NCI-H446 (cell line): ENCODE measurements around the gene ANKS3.

Experiments used
- DNase-seq, 2 experiments: peaks; one replicate each; lab custom pipeline; 2025; lab: John Stamatoyannopoulos, UW

Gene ANKS3

DNA sequence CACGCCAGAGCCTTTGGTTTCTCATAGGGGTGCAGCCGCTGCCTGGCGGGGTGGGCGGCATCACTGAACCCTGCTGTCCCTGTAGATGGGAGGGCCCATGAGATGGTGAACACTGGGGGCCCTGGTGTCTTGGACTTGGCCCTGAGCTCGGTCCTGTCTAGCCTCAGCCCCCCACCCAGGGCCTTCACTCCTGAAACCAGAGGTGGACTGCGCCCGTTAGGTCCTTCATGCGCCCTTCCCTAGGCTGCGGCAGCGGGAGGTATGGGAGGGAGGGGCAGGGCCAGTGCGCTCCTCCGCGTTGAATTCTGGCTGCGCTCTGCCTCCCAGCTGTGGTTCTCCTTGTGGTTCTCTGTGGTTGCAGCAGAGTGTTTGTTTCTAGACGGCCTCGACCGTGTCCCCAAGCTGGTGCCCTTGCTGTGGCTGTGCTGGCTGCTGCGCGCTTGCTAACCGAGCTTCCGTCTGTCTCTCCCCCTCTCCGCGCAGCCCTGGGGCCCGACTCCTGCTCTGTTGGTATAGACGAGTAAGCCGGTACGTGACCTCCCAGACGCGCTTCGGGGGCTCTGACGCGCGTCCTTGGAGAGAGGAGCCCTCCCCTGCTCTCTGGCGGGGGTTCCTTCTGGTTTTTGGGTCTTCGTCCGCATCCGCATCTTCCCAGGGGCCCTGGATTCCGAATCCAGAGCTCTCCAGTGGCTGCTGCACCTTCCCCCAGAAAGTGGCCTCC lies 48.1 kb downstream of the ANKS3 start:
- DNase-seq = no peak

DNA sequence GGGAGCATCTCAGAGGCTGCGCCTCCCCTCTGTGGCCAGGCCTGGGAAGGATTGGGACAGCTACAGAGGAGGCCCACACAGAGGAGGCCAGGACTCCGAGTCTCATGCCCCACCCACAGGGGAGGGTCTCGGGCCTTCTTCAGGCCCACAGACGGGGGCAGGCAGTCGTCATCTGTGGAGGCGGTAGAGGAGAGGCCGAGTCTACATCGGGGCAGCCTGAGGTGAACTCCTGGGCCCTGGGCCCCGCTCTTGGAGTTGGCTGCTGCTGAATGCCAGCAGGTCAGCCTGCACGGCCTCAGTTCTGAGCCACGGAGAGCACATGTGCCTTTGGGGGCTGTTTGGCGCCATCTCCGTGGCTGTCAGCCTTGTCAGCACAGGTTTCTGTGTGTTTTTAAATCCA lies 48.8 kb downstream of the ANKS3 start:
- no peak for DNase-seq

DNA sequence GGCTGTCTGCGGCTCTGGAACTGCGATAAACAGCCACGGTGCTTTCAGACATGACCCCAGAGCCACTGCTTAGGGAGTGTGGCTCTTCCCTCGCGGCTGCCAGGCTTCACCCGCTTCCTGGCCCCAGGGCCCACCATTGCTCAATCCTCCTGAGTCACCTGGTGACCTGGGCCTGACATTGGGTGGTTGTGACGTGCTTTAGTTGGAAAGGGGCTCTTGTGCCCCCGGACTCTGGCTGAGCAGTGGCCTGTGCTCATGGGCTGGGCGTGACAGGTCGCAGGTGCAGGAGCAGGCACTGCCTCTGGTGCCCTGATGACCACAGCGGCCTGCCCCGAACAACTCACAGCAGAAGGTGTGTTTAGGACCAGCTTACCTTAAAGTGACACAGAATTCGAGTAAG lies 49.3 kb downstream of the ANKS3 start:
- DNase-seq = no peak

DNA sequence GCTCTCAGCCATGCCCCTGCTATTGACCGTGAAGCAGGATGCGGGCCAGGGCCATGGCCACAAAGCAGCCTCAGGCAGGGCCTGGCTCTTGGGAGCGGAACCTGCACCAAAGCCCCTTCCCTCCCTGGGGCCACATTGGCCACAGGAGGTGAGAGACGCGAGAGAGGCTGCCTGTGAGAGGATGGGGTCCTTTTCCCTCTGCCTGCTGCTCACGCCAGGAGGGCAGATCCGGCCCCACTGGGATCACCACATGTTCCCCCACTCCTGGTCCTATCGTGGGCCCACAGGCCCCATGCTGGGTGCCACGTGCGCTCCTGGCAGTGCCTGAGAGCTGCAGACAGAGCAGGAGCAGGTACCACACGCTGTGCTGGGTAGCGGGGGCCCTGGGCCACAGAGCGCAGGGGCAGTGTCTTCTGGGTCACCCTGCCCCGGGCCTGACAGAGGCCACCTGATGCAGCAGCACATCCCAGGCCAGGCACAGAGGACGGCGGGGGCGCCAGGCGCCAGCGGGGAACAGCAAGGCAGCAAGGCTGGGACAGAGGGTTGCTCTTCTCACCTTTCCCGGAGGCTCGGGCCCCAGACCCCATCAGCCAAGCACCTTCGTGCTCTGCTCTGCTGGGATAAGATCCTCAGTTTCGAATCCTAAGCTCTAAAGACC lies 49.9 kb downstream of the ANKS3 start:
- DNase-seq = no peak

DNA sequence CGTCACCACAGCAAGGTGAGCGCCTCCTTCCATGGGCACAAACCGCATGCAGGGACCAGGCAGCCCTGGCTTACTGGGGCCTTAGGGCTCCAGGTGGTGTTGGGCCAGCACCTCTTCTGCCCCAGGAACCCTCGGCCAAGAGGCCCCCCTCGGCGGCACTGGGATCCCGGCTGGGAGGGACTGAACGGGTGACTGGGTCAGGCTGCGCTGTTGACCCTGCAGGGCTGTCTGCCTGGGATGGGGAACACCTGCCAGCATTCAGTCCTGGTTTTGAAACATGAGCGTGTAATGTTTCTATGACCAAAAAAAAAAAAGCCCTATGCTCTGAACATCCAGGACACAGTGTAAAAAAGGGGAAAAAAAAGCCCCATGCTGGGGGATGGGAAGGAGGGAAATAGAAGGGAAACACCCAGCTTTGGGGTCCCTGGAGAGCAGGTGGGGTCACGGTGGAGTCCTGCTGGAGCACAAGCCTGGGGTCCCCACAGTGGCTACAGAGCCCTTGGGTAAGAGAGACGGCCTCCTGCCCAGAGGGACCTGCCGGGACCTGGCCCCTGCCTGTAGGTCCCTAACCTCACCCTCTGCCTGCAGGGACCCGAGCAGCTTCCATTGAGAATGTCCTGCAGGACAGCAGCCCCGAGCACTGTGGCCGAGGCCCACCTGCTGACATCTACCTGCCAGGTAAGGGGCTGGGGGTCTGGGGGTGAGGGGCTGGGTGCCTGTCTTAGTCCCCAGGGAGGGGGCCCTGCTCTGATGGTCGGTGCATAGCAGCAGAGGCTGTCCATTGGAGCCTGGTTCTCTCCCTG lies 50.6 kb downstream of the ANKS3 start:
- no peak for DNase-seq

DNA sequence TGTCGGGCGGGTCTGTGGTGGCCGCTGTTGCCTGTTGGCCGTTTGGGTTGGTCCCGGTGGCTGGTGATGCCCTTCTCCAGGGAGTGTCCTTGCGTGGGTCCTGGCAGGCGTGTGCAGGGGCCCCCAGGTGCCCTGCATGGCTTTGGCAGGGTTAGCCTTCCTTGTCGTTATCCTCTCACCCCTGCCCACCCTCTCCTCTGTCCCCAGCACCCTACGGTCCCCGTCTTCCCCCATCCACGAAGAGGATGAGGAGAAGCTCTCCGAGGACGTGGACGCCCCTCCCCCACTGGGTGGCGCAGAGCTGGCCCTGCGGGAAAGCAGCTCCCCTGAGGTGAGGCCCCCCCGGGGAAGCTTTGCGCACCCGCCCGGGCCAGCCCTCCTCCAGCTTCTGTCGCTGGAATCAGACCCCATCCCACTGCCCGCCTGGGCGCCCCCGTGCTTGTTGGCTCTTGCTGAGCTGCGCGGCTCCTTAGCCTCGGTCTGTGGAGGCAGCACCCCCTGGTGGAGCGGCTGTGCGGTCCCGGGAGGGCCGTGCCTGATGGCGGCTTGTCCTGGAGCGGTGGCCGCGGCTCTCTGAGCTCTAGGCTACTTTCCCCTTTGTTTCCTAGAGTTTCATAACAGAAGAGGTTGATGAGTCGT lies 51.3 kb downstream of the ANKS3 start:
- no peak for DNase-seq

DNA sequence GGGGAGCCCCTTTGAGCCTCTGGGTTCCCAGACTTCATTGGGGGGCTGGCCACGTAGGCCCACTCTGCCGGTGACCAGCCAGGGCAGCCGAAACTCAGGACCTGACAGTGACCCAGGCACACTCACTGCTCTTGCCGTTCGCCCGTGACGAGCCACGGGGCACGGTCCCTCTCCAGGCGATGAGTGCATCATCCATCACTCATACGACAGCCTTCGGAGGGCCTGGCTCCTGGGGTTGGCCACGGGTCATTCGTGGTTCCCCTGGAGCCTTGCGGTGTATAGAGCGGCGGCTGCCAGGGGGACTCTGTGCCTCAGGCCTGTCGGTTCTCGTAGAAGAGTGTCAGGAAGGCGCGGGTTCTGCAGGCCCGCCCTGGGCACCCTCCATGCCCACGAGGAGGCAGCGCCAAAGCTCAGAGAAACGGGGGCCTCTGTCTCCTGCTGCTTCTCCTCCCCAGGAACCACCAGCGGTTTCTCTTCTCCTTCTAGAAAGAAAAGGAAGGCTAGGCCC lies 51.9 kb downstream of the ANKS3 start:
- no peak for DNase-seq

DNA sequence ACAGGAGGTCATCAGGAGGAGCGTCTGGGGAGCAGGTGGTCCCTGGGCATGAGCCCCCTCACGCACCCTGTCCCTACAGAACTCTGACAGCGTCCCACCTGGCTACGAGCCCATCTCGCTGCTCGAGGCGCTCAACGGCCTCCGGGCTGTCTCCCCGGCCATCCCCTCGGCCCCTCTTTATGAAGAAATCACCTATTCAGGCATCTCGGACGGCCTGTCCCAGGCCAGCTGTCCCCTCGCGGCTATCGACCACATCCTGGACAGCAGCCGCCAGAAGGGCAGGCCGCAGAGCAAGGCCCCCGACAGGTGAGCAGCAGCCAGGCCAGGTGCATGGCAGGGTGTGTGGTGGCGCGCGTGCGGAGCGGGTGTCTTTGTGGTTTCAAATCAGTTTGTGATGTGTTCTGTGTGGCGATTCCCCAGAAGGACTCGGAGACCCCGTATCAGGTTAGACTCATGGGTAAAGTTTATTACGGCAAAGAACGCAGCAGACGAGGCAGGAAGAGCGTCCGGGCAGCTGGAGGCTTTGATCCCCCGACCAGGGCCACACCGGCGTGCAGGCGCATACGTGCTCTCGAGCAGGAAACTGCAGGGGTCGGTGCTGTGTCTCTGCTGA lies 52.5 kb downstream of the ANKS3 start:
- no peak for DNase-seq

DNA sequence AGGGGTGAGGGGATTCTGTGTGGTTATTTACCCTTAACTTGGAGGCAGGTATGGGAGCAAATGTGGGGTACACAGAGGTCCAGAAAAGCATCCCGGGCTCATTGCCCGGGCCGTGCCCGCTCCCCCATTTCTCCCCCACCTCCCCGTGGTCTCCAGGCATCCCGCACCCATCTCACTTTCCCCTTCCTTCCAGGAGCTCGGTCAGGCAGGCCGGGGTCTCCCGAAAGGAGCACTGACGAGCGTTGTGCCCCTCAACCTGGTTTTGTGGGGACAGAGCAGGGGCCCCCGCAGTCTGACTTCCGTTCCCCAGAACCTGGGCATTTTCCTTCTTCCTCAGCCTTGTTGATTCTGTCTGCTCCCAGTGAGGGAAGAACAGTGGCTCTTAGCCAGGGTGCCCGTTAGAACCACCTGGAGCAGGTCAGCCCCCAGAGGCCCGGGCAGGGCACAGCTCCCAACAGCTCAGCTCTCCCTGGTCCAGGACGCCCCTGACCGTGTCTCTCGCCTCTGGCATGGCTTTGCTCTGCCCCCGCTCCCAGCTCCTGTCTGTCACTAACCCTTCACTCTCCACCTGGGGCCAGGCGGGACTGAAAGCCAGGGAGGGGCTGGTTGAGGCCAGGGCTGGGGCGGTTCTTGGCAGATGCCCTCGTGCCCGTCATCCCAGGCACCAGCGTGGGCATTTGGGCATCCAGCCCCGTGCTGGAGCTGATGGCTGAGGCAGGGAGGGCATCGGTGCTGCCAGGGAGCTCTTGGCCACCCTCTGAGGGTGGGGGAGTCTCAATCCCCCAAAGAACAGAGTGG lies 53.2 kb downstream of the ANKS3 start:
- no peak for DNase-seq

DNA sequence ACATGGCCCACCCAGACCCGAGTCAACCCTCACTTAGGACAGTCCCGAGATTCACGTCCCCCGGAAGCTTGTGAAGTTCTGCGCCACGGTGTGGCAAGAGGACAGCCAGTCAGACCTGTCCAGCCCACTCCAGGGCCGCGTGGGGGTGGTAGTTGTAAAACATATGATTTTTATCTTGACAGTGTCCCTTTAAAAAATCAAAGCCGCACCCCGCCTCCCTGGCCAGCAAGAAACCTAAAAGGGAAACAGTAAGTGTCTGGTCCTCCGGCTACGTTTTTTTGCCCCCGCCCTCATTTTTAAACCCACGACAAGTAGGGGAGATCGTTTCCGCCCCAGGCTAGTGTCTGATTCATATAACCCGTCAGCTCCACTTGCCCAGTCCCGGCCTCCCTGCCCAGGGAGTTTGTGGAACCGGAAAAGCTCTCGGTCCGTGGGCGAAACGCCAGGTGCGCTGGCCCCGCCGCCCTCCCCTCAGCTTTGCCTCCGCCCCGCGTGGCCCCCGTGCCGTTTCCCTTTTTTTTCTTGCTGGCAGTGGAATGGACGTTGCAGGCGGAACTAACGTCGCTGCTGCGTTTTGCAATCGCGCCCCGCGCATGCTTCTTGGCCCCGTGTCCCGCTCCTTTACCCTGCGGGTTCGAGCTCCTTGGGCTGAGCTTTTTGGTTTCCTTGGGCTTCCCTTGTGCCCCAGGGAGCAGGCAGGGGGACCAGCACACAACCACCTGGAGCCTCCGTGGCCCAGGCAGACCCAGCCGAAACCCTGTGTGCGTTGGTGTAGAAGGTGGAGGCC lies 54.0 kb downstream of the ANKS3 start:
- DNase-seq = no peak

DNA sequence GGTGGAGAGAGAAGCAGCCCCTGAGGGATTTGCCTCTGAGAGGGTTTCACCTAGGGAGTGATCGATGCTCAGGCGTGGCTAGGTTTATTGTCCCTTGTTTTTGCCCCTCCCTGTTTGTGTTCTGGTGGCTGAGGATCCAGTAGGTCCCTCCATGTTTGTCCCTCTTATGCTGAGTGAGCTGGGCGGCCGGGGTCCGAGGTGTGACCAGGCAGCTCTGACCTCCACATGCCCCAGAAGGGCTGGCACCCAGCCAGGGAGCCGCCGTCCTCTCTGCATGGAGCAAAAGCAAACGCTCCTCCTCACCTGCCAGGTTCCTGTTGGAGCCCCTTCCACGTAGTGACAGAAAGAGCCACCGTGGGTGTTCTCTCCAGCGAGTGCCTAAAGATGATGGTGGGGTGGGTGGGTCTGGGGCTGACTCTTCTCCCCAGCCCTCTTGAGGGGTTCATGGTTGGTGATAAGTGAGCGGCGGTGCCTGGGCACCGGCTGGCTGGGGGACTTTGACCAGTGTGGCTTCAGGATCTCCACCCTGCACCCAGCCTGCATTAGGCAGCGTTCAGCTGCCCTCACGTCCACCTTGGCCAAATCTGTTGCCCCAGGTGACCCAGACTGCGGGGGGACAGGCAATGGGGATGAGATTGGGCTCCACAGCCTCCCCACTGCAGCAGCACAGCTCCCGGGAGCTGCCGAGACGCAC lies 54.8 kb downstream of the ANKS3 start:
- no peak for DNase-seq

DNA sequence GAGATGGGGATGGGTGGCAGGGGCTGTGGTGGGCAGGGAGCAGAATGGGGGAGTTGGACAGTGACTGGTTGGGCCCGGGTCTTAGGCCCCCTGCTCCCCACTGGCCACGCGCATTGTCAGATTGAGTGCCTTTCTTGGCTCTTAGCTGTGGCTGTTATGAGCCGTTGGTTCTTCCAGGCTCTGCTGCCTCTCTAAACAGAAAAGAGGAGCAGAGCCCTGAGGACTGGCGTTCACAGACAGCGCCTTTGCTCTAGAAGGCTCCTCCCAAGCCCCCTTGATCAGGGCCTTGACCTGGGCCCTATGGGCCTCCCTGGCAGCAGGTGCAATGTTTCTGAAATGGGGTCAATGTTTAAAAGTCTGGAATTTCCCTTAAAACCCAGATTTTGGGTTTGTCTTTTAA lies 55.5 kb downstream of the ANKS3 start:
- DNase-seq = no peak

DNA sequence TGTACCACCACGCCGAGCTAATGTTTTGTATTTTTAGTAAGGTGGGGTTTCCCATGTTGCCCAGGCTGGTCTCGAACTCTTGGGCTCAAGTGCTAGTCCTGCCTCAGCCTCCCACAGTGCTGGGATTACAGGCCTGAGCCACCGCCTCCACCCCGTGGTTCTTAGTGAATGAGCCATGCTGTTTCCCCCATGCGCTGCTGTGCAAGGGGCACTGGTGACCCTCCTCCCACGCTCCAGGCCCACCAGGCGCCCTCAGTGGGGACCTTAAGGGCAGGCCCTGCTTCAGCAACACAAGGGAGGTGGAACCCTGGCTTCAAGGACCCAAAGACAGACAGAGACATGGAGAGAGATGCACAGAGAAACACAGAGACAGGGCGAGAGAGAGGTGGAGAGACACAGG lies 56.1 kb downstream of the ANKS3 start:
- DNase-seq = no peak

DNA sequence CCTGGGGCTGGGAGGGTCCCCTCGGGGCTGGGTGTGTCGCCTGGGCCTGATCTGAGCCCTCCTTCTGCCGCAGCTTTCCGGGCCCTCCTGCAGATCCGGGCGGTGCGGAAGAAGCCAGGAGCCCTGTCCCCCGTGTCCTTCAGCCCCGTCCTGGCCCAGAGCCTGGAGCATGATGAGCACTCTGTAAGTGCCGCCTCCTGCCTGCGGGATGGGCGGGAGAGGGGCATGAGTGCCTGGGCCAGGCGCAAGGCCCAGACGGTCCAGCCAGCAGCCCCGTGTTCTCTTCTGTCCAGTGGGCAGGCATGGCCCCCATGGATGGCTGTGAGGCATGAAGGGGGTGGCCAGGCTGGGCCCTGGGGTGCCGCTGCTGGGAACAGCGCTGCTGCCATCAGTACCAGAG lies 56.7 kb downstream of the ANKS3 start:
- no peak for DNase-seq

DNA sequence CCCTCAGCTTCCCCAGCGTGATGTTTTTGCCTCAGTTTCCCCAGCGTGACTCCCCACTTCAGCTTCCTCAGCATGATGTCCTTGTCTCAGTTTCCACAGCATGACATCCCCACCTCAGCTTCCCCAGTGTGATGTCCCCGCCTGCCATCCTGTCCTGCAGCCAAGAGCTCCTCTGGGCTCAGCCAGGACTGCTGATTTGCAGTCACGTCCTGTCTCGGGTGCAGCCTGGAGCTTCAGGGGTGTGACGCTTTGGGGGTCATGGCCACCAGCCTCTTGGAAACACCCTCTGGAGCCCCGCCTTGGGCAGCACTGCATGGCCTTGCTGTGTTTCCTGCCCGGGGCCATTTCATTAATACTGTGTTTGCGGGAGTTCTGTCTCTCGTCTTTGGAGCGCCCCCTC lies 57.2 kb downstream of the ANKS3 start:
- no peak for DNase-seq

DNA sequence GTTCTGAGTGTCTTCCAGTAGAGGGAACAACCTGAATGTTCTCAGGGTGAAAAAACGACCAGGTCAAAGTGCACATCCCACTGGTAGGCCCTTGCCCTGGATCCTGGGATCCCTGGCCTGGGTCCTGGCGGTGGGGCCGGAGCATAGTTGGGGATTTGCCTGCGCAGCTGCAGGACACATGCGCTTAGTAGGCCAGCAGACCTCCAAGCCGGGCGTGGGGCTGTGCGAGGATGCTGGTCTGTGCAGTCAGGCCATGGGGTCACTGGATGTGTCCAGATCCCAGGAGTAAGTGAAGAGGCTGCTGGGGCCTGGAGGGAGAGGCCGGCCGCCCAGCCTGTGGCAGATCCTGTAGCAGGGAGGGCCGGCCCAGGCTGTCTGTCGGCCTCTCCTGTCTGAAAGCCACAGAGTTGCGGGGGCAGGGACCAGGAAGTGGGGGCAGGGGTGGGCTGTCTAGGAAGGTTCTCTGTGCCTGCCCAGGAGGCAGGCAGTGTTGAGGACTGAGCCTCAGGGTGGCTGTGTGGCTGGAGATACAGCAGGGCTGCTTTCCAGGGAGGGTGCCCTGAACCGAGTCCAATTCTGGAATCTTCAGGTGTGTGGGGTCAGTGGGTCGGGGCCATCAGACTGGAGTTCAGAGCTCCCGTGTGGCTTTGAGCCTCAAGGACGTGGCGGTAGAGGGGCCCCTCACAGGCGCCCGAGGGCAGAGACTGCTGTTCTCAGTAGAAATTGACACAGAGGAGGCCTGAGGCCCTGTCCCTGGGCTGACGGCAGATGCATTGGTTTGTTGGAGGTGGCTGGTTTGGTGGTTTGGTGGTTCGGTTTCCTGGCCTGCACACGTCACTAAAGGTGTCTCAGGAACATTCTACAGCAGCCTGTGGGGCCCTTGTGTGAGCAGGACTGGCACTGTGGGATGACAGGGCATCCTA lies 57.9 kb downstream of the ANKS3 start:
- no peak for DNase-seq

DNA sequence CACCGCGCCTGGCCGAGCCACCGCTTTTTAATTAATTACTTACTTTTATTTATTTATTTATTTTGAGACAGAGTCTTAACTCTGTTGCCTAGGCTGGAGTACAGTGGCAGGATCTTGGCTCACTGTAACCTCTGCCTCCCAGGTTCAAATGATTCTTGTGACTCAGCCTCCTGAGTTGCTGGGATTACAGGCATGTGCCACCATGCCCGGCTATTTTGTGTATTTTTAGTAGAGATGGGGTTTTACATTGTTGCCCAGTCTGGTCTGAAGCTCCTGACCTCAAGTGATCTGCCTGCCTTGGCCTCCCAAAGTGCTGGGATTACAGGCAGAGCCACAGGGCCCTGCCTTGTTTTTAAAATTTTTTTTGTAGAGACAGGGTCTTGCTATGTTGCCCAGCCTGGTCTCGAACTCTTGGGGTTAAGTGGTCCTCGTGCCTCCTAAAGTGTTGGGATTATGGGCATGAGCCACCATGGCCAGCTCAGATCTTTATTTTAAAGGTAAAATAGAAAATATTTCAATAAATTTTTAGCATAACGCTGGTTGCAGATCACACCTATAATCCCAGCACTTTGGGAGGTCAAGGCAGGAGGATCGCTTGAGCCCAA lies 59.0 kb downstream of the ANKS3 start:
- DNase-seq = no peak

DNA sequence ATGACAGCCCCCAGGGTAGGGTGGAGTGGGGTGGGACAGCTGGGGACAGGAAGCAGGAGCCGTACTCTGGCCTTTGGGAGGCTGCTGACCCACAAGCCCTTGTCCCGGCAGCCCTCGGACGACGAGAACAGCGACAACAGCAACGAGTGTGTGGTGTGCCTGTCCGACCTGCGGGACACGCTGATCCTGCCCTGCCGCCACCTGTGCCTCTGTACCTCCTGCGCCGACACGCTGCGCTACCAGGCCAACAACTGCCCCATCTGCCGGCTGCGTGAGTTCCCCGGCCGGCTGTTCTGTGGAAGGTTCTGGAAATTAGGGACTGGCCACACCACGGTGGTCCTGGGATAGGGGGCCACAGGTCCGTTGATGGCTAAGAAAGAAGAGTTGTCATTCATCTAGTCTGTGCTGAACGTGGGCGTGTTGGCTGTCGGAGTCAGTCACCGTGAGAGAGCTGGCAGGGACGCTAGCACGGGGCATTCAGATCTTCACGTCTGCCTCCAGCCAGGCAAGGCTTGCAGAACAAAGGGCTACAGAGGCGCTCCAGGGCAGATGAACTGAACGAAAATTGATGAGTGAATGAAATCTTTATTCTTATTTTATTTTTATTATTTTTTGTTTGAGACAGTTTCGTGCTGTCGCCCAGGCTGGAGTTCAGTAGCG lies 60.6 kb downstream of the ANKS3 start:
- no peak for DNase-seq
